Ishikawa (cell line): ENCODE results near the gene EIF2B1.

ENCODE experiments used
- CEBPB ChIP-seq: IDR thresholded peaks from 2 replicates; pipeline ENCODE4 v1.6.1; 2012
- EP300 ChIP-seq: IDR thresholded peaks from 2 replicates; pipeline ENCODE4 v1.6.1; 2012; ENCODE audit warnings: borderline replicate concordance
- NFIC ChIP-seq: IDR thresholded peaks from 2 replicates; pipeline ENCODE4 v1.6.1; 2012
- RAD21 ChIP-seq: IDR thresholded peaks from 2 replicates; pipeline ENCODE4 v1.6.1; 2012; ENCODE audit warnings: low read depth
- YY1 ChIP-seq: IDR thresholded peaks from 2 replicates; pipeline ENCODE4 v1.6.1; 2012; ENCODE audit warnings: low read depth
- ZBTB7A ChIP-seq: IDR thresholded peaks from 2 replicates; pipeline ENCODE4 v1.6.1; 2012; ENCODE audit warnings: low read depth
- TF ChIP-seq, protein P1 (sequence below): IDR thresholded peaks from 2 replicates; pipeline ENCODE4 v1.6.1; 2012; ENCODE audit warnings: low read depth, mild to moderate bottlenecking
- TF ChIP-seq, protein P2 (sequence below): IDR thresholded peaks from 2 replicates; pipeline ENCODE4 v1.6.1; 2012

DNA sequence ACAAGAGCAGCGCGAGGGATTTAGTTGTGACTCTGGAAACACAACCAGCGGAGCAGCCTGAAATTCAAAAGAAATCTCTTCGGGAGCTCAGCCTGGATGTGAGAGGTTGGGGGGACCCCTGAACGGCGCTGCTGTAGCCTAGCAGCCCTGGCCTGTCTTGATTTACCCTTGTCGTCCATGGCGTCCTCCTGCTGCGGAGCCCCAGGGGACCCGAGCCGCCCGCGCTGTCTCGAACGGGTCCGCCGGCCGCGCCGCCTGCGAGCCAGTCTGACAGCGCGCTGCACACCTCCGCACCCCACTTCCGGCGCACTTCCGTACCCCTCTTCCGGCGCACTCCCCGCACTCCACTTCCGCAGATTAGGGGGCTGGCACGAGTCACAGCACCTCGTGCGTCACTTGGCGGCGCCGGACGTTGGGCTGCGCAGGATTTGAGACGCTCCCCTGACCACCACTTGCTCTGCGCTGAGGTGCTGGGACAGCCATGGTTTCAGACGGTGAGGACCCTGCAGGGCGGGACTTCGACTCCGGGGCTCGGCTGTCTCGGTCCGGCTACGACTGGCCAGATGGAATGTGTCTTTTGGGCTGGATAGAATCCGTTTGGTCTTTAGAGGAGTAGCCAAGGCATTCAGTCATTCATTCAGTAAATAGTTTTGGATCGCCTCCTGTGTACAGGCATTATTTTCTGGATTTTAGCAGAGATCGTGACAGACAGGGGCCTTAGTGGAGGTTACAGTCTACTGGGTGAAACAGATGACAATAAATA lies at the start of gene EIF2B1, which contains the start of gene GTF2H3:
- TF ChIP-seq, protein P1, sequence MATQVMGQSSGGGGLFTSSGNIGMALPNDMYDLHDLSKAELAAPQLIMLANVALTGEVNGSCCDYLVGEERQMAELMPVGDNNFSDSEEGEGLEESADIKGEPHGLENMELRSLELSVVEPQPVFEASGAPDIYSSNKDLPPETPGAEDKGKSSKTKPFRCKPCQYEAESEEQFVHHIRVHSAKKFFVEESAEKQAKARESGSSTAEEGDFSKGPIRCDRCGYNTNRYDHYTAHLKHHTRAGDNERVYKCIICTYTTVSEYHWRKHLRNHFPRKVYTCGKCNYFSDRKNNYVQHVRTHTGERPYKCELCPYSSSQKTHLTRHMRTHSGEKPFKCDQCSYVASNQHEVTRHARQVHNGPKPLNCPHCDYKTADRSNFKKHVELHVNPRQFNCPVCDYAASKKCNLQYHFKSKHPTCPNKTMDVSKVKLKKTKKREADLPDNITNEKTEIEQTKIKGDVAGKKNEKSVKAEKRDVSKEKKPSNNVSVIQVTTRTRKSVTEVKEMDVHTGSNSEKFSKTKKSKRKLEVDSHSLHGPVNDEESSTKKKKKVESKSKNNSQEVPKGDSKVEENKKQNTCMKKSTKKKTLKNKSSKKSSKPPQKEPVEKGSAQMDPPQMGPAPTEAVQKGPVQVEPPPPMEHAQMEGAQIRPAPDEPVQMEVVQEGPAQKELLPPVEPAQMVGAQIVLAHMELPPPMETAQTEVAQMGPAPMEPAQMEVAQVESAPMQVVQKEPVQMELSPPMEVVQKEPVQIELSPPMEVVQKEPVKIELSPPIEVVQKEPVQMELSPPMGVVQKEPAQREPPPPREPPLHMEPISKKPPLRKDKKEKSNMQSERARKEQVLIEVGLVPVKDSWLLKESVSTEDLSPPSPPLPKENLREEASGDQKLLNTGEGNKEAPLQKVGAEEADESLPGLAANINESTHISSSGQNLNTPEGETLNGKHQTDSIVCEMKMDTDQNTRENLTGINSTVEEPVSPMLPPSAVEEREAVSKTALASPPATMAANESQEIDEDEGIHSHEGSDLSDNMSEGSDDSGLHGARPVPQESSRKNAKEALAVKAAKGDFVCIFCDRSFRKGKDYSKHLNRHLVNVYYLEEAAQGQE = no peak
- TF ChIP-seq, protein P2, sequence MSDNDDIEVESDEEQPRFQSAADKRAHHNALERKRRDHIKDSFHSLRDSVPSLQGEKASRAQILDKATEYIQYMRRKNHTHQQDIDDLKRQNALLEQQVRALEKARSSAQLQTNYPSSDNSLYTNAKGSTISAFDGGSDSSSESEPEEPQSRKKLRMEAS = peak; percentile 97
- peak; percentile 89 for TF ChIP-seq YY1
- TF ChIP-seq ZBTB7A = 0 out of 2 replicates have a peak, but pooled peaks have one; percentile 58
- TF ChIP-seq EP300 = no peak; the same call in 1 of the 2 replicates
- no peak for TF ChIP-seq RAD21
- TF ChIP-seq NFIC = peak; percentile 56; the same call in 1 of the 2 replicates
- no peak for TF ChIP-seq CEBPB
